C4-2B (cell line): ENCODE data around the gene CLCNKB.

Experiments used
- CTCF ChIP-seq: fragments of 450-650 bp; conservative IDR thresholded peaks from 2 replicates; pipeline ENCODE4 v1.5.1; 2017; ENCODE audit warnings: mild to moderate bottlenecking
- ZFX ChIP-seq: fragments of 450-650 bp; IDR thresholded peaks from 2 replicates; pipeline ENCODE4 v1.6.1; 2017

GRCh38 chr1:16043950-16044349 lies 368 bp downstream of the CLCNKB start:
- TF ChIP-seq CTCF = no peak
- TF ChIP-seq ZFX = no peak
